HTR-8/SVneo (cell line): ENCODE results near the gene LRP8.
"Not testable (repeated sequence)": the region's sequence is repeated elsewhere in the genome, so short reads cannot be mapped to it uniquely, and the experiment has no call there.

Experiments
- DNase-seq: peaks from one replicate; pipeline ENCODE4 v3.0.0; 2011; ENCODE audit warnings: low spot score, mixed read lengths; ENCODE audit not compliant: insufficient read length
- FAIRE-seq: peaks from 2 replicates; lab custom pipeline; 2011; peaks lifted over from hg19 to GRCh38; lab: Jason Lieb, UNC

Gene LRP8

DNA sequence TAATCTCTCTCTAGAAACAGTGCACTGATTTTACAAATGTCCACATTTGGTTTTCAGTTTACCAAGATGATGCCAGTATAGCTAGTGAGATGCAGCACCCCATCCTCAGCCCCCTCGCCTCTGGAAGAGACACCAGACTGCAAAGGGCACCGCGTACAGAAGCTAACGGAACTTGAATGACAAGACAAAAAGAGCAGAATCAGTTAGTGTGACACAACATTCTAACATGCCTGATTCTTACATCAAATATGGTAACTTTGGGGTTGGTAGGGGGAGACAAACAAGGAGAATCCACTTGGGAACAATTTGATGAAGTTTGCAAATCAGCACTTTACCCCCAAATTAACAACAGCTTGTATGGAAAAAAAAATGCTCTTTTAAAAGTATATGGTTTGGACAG is 85.5 kb downstream of the LRP8 start:
- FAIRE-seq (no peak), DNase-seq (no peak)

DNA sequence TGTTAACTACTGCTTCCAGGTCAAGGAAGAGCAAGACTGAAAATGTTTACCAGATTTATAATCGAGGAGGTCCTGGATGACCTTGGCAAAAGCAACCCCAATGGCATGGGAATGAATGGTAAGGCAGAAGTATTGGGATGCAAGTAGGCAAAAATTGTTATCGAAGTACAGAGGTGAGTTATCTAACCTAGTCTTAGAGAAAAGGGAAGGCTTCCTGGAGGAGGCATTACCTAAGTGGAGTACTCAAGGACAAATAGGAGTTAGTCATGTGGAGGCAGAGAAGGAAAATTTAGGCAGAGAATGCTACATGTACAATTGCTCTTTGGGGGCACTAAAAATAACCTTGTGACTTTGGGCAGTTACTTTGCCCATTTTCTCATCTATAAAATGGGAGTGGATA is 86.0 kb downstream of the LRP8 start:
- DNase-seq: no peak
- FAIRE-seq: no peak

DNA sequence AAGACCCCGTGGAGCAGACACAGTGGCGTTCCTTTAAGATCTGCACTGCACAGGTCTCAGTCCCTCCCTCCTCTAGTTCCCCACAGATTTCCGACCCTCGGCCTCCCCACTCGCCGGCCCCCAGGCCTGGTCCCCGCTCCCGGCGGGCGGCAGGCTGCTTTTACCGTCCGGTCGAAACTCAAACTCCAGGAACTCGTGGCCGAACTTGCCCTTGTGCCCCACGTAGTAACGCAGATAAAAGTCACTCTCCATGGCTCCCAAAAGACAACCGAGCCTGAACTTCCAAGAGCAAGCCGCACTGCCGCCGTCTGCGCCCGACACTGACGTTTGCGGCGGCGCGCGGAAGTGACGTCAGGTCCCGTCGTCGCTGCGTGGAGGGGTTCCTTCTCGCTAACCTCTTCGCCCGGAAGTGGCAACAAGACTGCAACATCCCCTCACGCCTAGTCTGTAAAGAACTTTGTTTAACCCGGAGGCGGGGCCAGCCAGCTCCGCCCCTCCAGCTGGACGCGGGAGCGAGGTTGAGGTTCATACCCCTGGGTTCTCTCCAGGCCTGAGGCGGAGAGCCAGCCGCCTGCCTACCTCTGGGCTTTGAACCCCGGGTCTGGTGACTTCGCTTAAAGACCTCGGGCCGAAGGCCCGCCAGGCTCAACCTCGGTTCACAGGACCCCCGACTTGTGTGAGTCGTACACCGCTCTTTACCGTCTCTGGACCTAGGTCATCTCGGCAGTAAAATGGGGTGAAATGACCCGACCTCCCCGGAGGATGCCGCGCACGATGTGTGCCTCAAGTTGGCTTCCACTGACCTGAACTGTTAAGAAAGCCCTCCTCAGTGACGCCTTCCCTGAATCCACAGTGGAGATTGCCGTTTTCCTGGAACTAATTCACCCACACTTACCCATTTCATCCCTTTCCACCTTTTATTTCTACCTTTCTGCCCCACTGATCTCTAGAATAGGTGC is 89.4 kb downstream of the LRP8 start, which contains the start of gene MAGOH:
MAGOH (minus strand) TSS at position 322 of the 959 bp plus-strand sequence; CDS start at position 252, 70 bp downstream.
- FAIRE-seq: peak; percentile 95

DNA sequence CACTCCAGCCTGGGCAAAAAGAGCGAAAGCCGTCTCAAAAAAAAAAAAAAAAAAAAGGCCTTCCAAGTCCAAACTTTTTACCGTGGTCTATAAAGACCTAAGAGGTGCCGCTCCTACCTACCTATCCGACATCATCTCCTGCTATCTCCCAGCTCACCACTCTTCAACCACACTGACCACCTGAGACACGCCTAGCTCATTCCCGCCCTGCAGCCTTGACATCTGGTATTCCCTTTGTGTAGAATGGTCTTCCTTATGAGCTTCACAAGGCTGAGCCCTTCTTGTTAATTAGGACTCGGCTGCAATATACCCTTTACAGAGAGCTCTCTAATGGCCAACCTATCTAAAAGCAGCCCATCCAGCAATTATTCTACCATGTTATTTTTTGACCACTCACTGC is 90.2 kb downstream of the LRP8 start:
- DNase-seq: no peak
- FAIRE-seq: no peak

More for the DNA sequence above, 89.4 kb downstream of the LRP8 start, which contains the start of gene MAGOH:
- peak; percentile 96 for DNase-seq

DNA sequence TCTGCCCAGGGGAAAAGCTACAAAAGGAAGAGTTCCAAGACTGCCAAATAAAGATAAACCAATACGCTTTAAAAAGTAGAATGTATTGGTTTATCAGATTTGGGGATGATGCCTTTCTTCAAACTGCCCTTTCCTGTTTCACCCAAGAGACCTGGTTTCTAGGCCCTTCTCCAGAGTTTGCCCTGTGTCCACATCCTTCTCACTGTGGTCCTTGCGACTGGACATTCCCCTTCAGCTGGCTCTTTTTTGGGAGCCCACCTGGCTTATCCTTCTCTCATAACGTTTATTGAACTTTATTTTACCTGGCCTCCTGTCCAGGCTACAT is 106.9 kb downstream of the LRP8 start:
- FAIRE-seq (no peak), DNase-seq (no peak)

DNA sequence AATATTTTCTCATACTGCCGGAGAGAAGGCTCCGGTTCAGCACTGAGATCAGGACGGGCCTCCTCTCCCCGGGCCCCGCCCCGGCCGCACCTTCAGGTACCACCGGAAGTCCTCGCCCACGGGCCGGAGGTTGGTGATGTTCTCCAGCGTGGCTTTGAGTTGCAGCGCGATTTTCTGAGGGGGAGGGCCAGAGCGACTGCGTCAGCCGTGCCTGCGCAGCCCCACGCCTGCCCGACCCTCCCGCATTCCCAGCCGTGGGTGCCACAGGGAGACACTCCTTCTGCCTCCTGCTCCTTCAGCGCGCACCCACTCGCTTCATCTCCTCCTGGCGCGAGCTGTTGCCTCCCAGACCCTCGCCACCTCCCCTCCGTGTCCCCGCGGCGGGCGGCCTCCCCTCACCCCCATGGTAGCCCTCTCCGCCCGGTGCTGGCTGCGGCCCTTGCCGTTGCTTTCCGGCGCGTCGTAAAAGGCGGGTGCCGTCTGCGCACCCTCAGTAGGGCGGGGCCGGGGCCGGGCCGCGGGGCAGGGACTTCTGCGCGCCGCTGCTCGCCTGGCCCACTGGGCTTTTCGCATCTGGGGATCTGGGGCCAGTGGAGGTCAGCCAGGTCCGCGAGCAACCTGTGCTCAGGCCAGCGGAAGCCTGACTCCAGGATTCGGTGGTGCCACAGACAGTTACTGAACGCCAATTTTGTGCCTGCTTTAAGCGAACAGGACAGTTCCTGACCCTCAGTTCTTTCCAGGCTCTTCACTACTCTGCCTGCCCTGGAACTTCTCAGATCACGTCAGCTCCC is 107.5 kb downstream of the LRP8 start, which contains the start of gene CZIB:
CZIB (minus strand) TSS at position 464 of the 791 bp plus-strand sequence; CDS start at position 405, 59 bp downstream.
- peak; percentile 81 for FAIRE-seq

DNA sequence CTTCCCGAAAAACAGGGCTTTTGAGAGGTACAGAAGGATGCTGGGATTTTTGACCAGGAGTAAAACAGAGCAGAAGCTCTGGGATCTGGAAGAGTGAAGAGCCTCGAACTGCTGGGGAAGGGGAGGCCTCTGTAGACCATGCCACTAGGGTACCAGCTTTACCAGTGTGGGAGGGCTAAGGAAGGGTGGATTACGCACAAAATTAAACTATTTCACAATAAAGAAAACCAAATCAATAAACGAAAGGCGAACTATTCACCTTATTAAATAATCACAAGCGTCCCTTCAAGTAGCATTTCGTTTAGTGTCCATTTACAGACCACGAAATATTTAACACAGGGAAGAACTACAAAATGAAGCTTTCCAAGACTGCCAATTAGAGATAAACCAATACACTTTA is 108.2 kb downstream of the LRP8 start:
- no peak for FAIRE-seq

More for the DNA sequence above, 107.5 kb downstream of the LRP8 start, which contains the start of gene CZIB:
- DNase-seq: peak; percentile 86

DNA sequence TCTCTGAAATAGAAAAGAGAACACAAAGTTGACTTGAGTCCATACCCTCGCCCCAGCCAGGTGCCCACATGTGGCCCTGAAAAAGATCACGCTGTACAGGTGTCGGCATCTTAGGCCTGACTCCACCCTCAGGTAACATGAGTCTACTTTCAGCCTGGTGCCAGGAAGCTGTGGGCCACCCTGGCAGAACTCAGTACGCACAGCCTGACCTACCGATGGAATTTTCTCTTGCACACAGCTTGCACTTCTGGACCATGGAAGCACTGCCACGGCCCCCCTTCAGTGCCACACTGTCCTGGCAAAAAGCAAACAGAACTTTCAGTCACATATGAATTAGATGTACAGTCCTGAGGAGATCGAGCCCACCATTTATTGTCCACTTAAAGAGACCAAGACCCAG is 109.7 kb downstream of the LRP8 start:
- no peak for DNase-seq
- FAIRE-seq: no peak

More for the DNA sequence above, 108.2 kb downstream of the LRP8 start:
- DNase-seq: no peak

DNA sequence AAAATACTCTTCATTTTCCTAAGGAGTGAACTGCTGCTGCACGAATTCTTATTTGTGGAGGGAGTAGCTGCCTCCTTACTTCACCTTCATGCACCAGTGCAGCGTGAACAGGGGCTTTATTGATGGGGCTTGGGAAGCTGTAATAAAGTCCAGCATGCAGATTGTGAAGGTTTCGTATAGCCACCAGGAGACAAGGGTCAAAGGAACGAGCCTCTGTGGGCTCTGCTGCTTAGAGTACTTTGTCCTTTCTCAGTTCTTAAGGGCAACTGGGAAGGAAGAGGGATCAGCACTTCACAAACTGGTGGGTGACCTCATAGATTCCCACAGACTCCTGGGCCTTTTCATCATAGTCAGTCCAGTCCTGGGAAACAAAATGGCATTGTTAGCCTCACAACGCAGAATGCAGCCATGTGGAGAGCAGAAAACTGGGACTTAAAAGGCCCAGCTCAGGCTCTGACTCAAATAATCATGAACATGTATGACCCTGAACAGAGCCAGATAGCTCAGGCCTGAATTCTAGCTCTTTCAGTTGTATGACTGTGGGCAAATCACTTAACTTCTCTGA is 113.4 kb downstream of the LRP8 start:
- FAIRE-seq (no peak), DNase-seq (no peak)

DNA sequence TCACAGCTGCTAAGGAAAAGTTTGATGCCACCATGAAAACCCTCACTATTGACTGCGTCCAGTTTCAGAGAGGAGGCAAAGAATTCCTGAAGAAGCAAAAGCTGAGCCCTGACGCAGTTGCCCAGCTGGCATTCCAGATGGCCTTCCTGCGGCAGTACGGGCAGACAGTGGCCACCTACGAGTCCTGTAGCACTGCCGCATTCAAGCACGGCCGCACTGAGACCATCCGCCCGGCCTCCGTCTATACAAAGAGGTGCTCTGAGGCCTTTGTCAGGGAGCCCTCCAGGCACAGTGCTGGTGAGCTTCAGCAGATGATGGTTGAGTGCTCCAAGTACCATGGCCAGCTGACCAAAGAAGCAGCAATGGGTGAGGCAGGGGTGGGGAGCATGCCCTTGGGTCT is 116.9 kb downstream of the LRP8 start:
- FAIRE-seq (no peak), DNase-seq (no peak)

DNA sequence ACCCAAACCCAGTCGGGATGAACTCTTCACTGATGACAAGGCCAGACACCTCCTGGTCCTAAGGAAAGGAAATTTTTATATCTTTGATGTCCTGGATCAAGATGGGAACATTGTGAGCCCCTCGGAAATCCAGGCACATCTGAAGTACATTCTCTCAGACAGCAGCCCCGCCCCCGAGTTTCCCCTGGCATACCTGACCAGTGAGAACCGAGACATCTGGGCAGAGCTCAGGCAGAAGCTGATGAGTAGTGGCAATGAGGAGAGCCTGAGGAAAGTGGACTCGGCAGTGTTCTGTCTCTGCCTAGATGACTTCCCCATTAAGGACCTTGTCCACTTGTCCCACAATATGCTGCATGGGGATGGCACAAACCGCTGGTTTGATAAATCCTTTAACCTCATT is 117.5 kb downstream of the LRP8 start:
- DNase-seq: no peak
- no peak for FAIRE-seq

DNA sequence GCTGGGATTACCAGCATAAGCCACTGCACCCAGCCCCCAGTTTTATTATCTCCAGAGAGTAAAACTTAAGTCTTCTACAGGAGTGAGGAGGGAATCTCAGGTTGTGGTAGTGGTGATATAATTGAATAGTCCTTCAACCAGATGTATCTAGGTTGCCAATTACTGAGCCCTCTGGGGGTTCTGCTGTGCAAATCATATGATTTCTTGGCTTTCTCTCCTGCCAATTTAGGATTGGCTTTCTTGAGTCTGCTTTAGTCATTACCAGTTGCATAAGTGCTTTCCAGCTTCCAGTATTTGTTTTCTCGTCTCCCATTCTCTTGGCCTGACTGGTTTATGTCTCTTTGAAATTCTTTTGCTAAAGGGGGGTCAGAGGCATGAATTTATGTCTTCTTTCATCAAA is 120.1 kb downstream of the LRP8 start:
- no peak for DNase-seq

DNA sequence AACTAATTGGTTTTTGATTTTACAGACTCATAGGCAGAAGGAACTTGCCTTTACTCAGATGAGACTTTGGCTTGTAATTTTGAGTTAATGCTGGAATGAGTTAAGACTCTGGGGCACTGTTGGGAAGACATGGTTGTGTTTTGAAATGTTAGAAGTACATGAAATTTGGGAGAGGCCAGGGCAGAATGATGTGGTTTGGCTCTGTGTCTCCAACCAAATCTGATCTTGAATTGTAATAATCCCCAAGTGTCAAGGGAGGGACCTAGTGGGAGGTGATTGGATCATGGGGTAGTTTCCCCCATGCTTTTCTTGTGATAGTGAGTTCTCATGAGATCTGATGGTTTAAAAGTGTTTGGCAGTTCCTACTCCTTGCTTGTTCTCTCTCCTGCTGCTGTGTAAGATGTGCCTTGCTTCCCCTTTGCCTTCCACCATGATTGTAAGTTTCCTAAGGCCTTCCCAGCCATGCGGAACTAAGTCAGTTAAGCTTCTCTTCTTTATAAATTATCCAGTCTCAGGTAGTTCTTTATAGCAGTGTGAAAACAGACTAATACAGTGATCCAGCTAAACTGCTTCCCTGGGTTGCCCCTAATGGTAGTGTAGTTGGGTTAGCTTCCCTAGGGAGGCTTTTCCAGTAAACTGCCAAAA is 121.0 kb downstream of the LRP8 start:
- FAIRE-seq: no peak

More for the DNA sequence above, 120.1 kb downstream of the LRP8 start:
- FAIRE-seq: no peak

DNA sequence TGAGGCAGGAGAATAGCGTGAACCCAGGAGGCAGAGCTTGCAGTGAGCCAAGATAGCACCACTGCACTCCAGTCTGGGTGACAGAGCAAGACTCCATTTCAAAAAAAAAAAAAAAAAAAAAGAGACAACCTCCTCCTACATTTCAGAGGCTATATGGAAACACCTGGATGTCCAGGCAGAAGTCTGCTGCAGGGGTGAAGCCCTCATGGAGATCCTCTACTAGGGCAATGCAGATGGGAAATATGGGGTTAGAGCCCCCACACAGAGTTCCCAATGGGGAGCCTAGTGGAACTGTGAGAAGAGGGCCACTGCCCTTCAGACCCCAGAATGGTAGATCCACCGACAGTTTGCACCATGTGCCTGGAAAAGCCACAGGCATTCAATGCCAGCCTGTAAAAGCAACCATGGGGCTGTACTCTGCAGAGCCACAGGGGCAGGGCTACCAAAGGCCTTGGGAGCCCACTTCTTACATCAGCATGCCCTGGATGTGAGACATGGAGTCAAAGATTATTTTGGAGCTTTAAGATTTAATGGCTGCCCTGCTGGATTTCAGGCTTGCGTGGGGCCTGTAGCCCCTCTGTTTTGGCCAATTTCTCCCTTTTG is 121.7 kb downstream of the LRP8 start:
- FAIRE-seq, DNase-seq: not testable (repeated sequence)

More for the DNA sequence above, 121.0 kb downstream of the LRP8 start:
- DNase-seq: no peak

DNA sequence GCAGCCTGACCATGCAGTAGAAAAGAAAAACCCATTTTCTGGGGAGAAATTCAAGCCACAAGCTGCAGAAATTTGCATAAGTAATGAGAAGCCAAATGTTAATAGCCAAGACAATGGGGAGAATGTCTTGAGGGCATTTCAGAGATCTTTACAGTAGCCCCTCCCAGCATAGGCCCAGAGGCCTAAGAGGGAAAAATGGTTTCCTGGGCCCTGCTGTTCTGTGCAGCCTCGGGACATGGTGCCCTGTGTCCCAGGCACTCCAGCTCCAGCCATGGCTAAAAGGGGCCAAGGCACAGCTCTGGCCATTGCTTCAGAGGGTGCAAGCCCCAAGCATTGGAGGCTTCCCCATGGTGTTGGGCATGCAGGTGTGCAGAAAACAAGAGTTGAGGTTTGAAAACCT is 122.4 kb downstream of the LRP8 start:
- FAIRE-seq, DNase-seq: not testable (repeated sequence)

DNA sequence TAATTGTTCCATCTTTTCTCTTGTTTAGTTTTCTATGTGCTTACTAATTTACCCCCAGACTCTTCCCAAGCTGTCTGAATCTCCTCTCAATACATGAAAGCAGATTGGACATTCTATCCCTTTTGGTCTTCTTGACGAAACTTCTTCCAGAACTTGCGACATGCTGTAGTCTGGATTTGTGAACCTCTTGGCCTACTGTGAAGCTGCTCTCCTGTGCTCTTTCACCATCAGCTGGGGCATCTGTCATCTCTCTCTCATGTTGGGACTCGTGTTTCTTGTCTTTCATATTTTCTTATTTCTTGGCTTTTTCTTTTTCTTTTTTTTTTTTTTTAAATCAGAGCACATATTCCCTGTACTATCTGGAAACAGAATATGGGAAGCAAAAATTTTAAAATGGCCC is 124.4 kb downstream of the LRP8 start:
- FAIRE-seq (no peak), DNase-seq (no peak)

DNA sequence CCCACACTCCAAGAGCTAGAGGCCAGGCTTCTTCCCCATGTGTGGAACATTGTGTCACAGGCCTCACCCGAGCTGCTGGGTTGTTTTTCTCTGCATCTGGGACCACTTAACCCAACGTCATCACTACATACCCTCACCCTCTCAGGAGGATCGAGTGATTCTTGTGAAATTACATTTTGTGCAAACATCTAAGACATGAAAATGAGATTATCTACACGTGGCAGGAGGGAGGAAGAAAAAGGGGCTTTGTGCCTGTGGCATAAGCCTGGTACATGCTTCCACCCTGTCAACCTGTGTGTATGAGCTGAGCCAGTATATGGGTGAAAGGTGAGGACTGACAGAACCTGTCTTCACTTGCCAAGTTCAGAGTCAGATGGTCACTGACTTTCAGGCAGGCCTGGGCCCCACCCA is 129.6 kb downstream of the LRP8 start:
- FAIRE-seq: no peak
- DNase-seq: no peak

DNA sequence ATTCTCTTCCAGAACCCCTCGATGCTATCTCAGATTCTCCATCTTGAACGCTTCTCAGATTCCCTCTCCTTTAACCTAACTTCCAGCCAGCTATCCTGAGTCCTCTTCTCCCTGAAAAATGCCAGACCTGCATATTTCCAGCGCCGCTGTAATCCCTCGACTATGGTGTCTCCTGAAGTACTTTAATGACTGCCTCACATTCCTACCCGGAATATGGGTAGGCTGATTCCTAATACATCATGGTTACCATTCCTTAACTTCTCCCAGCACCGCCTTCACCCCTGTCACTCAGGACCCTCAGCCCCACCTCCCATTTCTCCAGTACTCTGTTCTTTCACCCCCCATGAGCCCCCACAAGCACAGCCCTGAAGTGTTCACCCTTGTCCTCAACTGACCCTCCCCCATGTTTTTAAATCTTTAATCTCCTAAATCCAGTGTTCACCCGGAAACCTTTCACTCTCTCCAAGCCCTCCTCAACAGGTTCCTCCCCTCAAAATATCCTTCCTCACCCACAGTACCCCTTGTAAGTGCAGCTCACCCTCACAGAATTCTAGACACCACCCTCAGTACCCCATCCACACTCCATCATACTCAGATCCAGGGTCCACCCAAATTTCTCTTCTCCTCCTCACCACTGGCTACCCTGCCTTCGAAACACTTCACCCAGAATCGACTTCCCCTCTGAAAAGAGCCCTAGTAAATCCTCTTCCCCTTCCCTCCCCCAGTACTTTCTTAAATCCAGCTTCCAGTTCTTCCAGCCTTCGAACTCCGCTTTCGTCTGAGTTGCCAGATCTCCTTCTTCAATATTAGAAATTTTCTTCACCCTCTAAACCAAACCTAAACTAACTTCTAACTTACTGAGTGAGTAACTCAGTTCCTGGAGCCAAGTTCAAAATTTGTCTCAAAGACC is 130.3 kb downstream of the LRP8 start:
- FAIRE-seq (no peak), DNase-seq (peak; percentile 13)
